GM12878 (cell line): ENCODE results near the gene RETN. TPM values are rescaled to one million over a fixed set of nuclear protein-coding genes. Genes with fewer than 3 reads are reported as not detected.

Experiments used
- ATAC-seq: fragments of 200-7000 bp; cut with Tn5 transposase; 3 replicates; pipeline ENCODE4 v1.9.1; 2020; ENCODE audit warnings: mild to moderate bottlenecking, moderate library complexity
- BruUV-seq: library from RNA; stranded (reverse); fragments of 400-500 nt; replicated peaks from 2 replicates; lab custom pipeline; 2021; lab: Mats Ljungman, UMichigan
- CTCF ChIA-PET: fragments of 300-600 bp; sonication (Branson Sonifier 250); formaldehyde crosslinking; extraction: SDS; loops from one replicate; lab custom pipeline; 2021; ENCODE audit warnings: inconsistent platforms; lab: Yijun Ruan, JAX
- POLR2A ChIA-PET: fragments of 350-600 bp; formaldehyde crosslinking; extraction: SDS; loops from one replicate; lab custom pipeline; 2021; ENCODE audit warnings: inconsistent platforms; lab: Charles Lee
- RAD21 ChIA-PET: fragments of 300-600 bp; sonication (Branson Sonifier 250); formaldehyde crosslinking; loops from one replicate; lab custom pipeline; 2023; ENCODE audit warnings: antibody characterized with exemption; ENCODE audit not compliant: unreplicated experiment; lab: Charles Lee
- SMC1A ChIA-PET: fragments of 300-600 bp; sonication (Branson Sonifier 250); formaldehyde crosslinking; loops from one replicate; lab custom pipeline; 2023; ENCODE audit not compliant: unreplicated experiment, uncharacterized antibody; lab: Charles Lee
- DNase-seq: peaks from one replicate; pipeline ENCODE4 v3.0.0-alpha.2; 2011; ENCODE audit warnings: low read depth, low spot score
- FAIRE-seq: peaks from 3 replicates; lab custom pipeline; 2011; peaks lifted over from hg19 to GRCh38; lab: Jason Lieb, UNC
- H2AFZ ChIP-seq: 2 replicates; pipeline ENCODE4 v1.6.0; 2011; ENCODE audit warnings: low read depth, low read length, control low read depth; ENCODE audit not compliant: control insufficient read depth
- H3K27ac ChIP-seq: 2 replicates; pipeline ENCODE4 v1.5.1; 2011; ENCODE audit warnings: control low read depth; ENCODE audit not compliant: control insufficient read depth, insufficient read depth
- H3K27me3 ChIP-seq, 2 experiments: replicated peaks in 1 of 2; 2 replicates each; pipeline versions ENCODE4 v1.6.0 to v1.6.1; 2011; ENCODE audit warnings: low read length in 1 of 2; ENCODE audit not compliant: control insufficient read depth in 2 of 2, insufficient read depth in 2 of 2
- H3K36me3 ChIP-seq, 2 experiments: 2 replicates each; pipeline ENCODE4 v1.5.1; 2011; ENCODE audit warnings: low read length in 1 of 2; ENCODE audit not compliant: control insufficient read depth in 2 of 2, insufficient read depth in 2 of 2
- H3K4me1 ChIP-seq: 2 replicates; pipeline ENCODE4 v1.6.1; 2011; ENCODE audit warnings: mild to moderate bottlenecking, low read length, moderate library complexity, mixed read lengths; ENCODE audit not compliant: control insufficient read depth, insufficient read depth
- H3K4me2 ChIP-seq: 2 replicates; pipeline ENCODE4 v1.6.0; 2011; ENCODE audit warnings: control low read depth; ENCODE audit not compliant: control insufficient read depth, insufficient read depth
- H3K4me3 ChIP-seq: fragments of 200-600 bp; sonication (generic); 2 replicates; pipeline ENCODE4 v1.5.1; 2016
- H3K79me2 ChIP-seq: 2 replicates; pipeline ENCODE4 v1.6.0; 2011; ENCODE audit warnings: low read length; ENCODE audit not compliant: control insufficient read depth, insufficient read depth
- H3K9ac ChIP-seq: 2 replicates; pipeline ENCODE4 v1.8.0; 2011; ENCODE audit warnings: low read length, control low read depth, mixed read lengths; ENCODE audit not compliant: control insufficient read depth, insufficient read depth
- H3K9me3 ChIP-seq: replicated peaks from 3 replicates; pipeline ENCODE4 v1.5.1; 2011; ENCODE audit warnings: mild to moderate bottlenecking, low read length; ENCODE audit not compliant: control insufficient read depth, insufficient read depth
- H4K20me1 ChIP-seq: 2 replicates; pipeline ENCODE4 v1.6.0; 2011; ENCODE audit not compliant: control insufficient read depth, insufficient read depth
- ATF2 ChIP-seq: IDR thresholded peaks from 2 replicates; pipeline ENCODE4 v1.6.1; 2012; ENCODE audit warnings: low read length, inconsistent platforms
- BHLHE40 ChIP-seq, 2 experiments: fragments of 450-650 bp in 1 of 2; IDR thresholded peaks; 2 replicates each; pipeline ENCODE4 v1.6.1; 2011 to 2017; ENCODE audit warnings: low read depth in 2 of 2, borderline replicate concordance in 1 of 2, improper control_type of control experiment in 1 of 2, low read length in 1 of 2, mild to moderate bottlenecking in 1 of 2
- CBFB ChIP-seq: IDR thresholded peaks from 2 replicates; pipeline ENCODE4 v1.6.1; 2016; ENCODE audit warnings: antibody characterized with exemption, low read depth
- CEBPB ChIP-seq, 2 experiments: fragments of 150-350 bp in 1 of 2; IDR thresholded peaks; 2 replicates each; pipeline ENCODE4 v1.6.1; 2012 to 2014; ENCODE audit warnings: low read depth in 2 of 2, low read length in 2 of 2, borderline replicate concordance in 1 of 2, inconsistent platforms in 1 of 2
- CHD1 ChIP-seq: IDR thresholded peaks from 2 replicates; pipeline ENCODE4 v1.6.1; 2012; ENCODE audit warnings: low read depth, low read length, improper control_type of control experiment
- CREM ChIP-seq: IDR thresholded peaks from 2 replicates; pipeline ENCODE4 v1.6.1; 2014; ENCODE audit warnings: antibody characterized with exemption, low read depth
- DPF2 ChIP-seq: fragments of 450-650 bp; IDR thresholded peaks from 2 replicates; pipeline ENCODE4 v1.6.1; 2017; ENCODE audit warnings: mild to moderate bottlenecking
- E2F4 ChIP-seq: IDR thresholded peaks from 2 replicates; pipeline ENCODE4 v1.6.1; 2012; ENCODE audit warnings: low read depth, low read length, improper control_type of control experiment
- EZH2 ChIP-seq: IDR thresholded peaks from 2 replicates; pipeline ENCODE4 v1.6.1; 2012; ENCODE audit warnings: low read depth, mild to moderate bottlenecking, control low read depth, inconsistent platforms, low read length, borderline replicate concordance; ENCODE audit not compliant: control insufficient read depth
- JUNB ChIP-seq: IDR thresholded peaks from 2 replicates; pipeline ENCODE4 v1.6.1; 2016; ENCODE audit warnings: antibody characterized with exemption, mild to moderate bottlenecking
- KAT2A ChIP-seq: conservative IDR thresholded peaks from 2 replicates; pipeline ENCODE4 v1.6.1; 2011; ENCODE audit warnings: low read depth, low read length; ENCODE audit not compliant: control insufficient read depth
- LARP7 ChIP-seq: fragments of 450-650 bp; IDR thresholded peaks from 2 replicates; pipeline ENCODE4 v1.6.1; 2017; ENCODE audit warnings: mild to moderate bottlenecking
- MEF2B ChIP-seq: fragments of 450-650 bp; IDR thresholded peaks from 2 replicates; pipeline ENCODE4 v1.6.1; 2018; ENCODE audit warnings: mild to moderate bottlenecking, moderate library complexity; ENCODE audit not compliant: partially characterized antibody, poor library complexity, severe bottlenecking
- MYB ChIP-seq: fragments of 150-350 bp; IDR thresholded peaks from 2 replicates; pipeline ENCODE4 v1.6.1; 2014; ENCODE audit warnings: mild to moderate bottlenecking, low read depth, low read length, borderline replicate concordance
- PAX8 ChIP-seq: fragments of 450-650 bp; IDR thresholded peaks from 2 replicates; pipeline ENCODE4 v1.6.1; 2017; ENCODE audit warnings: mild to moderate bottlenecking, moderate library complexity
- RAD51 ChIP-seq: fragments of 450-650 bp; IDR thresholded peaks from 2 replicates; pipeline ENCODE4 v1.6.1; 2016; ENCODE audit warnings: moderate library complexity, mild to moderate bottlenecking, inconsistent platforms
- RB1 ChIP-seq: fragments of 450-650 bp; formaldehyde crosslinking; IDR thresholded peaks from 2 replicates; pipeline ENCODE4 v1.6.1; 2017; ENCODE audit warnings: mild to moderate bottlenecking, borderline replicate concordance
- RBBP5 ChIP-seq: fragments of 200-600 bp; sonication (generic); conservative IDR thresholded peaks from 2 replicates; pipeline ENCODE4 v1.6.1; 2016
- SIX5 ChIP-seq: IDR thresholded peaks from 2 replicates; pipeline ENCODE4 v1.6.1; 2011; ENCODE audit warnings: mild to moderate bottlenecking, low read depth, low read length, moderate library complexity; ENCODE audit not compliant: severe bottlenecking
- SMAD1 ChIP-seq: fragments of 450-650 bp; IDR thresholded peaks from 2 replicates; pipeline ENCODE4 v1.6.1; 2018; ENCODE audit warnings: mild to moderate bottlenecking, low read depth; ENCODE audit not compliant: partially characterized antibody
- STAT1 ChIP-seq: fragments of 450-650 bp; conservative IDR thresholded peaks from 2 replicates; pipeline ENCODE4 v1.6.1; 2014; ENCODE audit warnings: antibody characterized with exemption, mild to moderate bottlenecking
- TARDBP ChIP-seq: IDR thresholded peaks from 2 replicates; pipeline ENCODE4 v1.6.1; 2016; ENCODE audit warnings: borderline replicate concordance
- USF1 ChIP-seq: IDR thresholded peaks from 2 replicates; pipeline ENCODE4 v1.6.1; 2011; ENCODE audit warnings: borderline replicate concordance, low read depth, mild to moderate bottlenecking, moderate library complexity, mixed read lengths, low read length; ENCODE audit not compliant: insufficient read depth; ENCODE audit errors: extremely low read length
- ZZZ3 ChIP-seq: IDR thresholded peaks from 2 replicates; pipeline ENCODE4 v1.6.1; 2011; ENCODE audit warnings: low read depth; ENCODE audit not compliant: control insufficient read depth, insufficient read length
- WGBS: methylation state at CpG from one replicate; pipeline ENCODE4 v1.1.6; 2016; ENCODE audit warnings: low lambda C conversion rate; ENCODE audit not compliant: insufficient replicate concordance, insufficient coverage; ENCODE audit errors: missing lambda C conversion rate; 5-methylcytosine and 5-hydroxymethylcytosine counted together
- in situ Hi-C: fragments of 300-500 bp; cut with MboI; formaldehyde crosslinking; loops from 9 replicates; pipeline ENCODE4 v1.14.3; 2018; ENCODE audit warnings: mixed read lengths
- intact Hi-C: fragments of 100-400 bp; cut with micrococcal nuclease; formaldehyde crosslinking; loops from one replicate; pipeline ENCODE4 v1.14.2; 2022; ENCODE audit not compliant: unreplicated experiment
- polyA plus RNA-seq, 11 experiments: library from polyadenylated mRNA; depleted of rRNA in 4 of 11; unstranded in 6 of 11; stranded (reverse) in 5 of 11; fragments of >200 nt; fragmentation: Nextera tagmentation in 4 of 11; fragmentation: Illumina TruSeq in 1 of 11; extraction: Ambion mirVana in 4 of 11; extraction: Trizol in 1 of 11; gene quantifications; 1 replicate in 1 of 11; 2 replicates in 10 of 11; pipeline versions ENCODE4 v1.2.1 to v1.2.3, GENCODE V29; 2011 to 2016; ENCODE audit warnings: inconsistent platforms in 2 of 11, missing spikeins in 2 of 11, low read depth in 1 of 11
- total RNA-seq, 4 experiments: library from RNA; depleted of rRNA in 3 of 4; stranded (reverse); fragments of >200 nt in 3 of 4; fragmentation: Illumina TruSeq in 1 of 4; extraction: Trizol in 1 of 4; gene quantifications; 2 replicates each; pipeline versions ENCODE4 v1.2.1 to v1.2.3, GENCODE V29; 2013 to 2021

RETN gene
- total and polyA plus RNA-seq, 10 of the 15 experiments (the other 5 are each of a cell fraction or from before 2014, with no cell fraction given), result 0.26 TPM; not detected in 9

GRCh38 chr19:7663706-7664105 lies 5.1 kb upstream of the RETN start (continued):
- TF ChIP-seq RBBP5 (no peak), CBFB (no peak), JUNB (no peak), TARDBP (no peak), BHLHE40 (IDR thresholded peaks at IDR 0.05; ENCODE audit: borderline replicate concordance in 1 of 2, low read depth in 2 of 2, low read length in 1 of 2) (no peak), CREM (no peak), CEBPB (IDR thresholded peaks at IDR 0.05; ENCODE audit: borderline replicate concordance in 1 of 2, low read depth in 2 of 2, low read length in 2 of 2) (no peak), KAT2A (no peak), SMAD1 (no peak), PAX8 (no peak)
- TF ChIP-seq, all 136 proteins: peak for 0

- H2AFZ ChIP-seq, result no peak overlapping the region
- ChIA-PET RAD21 (no interaction called here), SMC1A (no interaction called here), CTCF (interaction anchor here (1.1 kb wide), 1 partner anchor 97 kb away, joined by 3 read pairs; no protein-coding TSS in a partner anchor), POLR2A (no interaction called here)
- intact Hi-C loops, result no loop called here
- FAIRE-seq (no peak), ATAC-seq (no peak), DNase-seq (no peak)
- H3K79me2 ChIP-seq, result no peaks in the 10 kb centered on the region
- H3K9me3 ChIP-seq, result no peaks in the 10 kb centered on the region
- H3K27ac ChIP-seq, result no peak overlapping the region
- 0 out of 4 replicates have a peak, but pooled peaks cover 0 to 1% of the 10 kb centered on the region in 2 experiments for H3K27me3 ChIP-seq
- no peaks in the 10 kb centered on the region for H4K20me1 ChIP-seq
- H3K4me3 ChIP-seq, result no peak overlapping the region
- in situ Hi-C loops, result no loop called here
- no TSS peak for BruUV-seq
- no peaks in the 10 kb centered on the region for H3K36me3 ChIP-seq
- H3K9ac ChIP-seq, result no peak overlapping the region
- WGBS, result 48% methylated on average over 4 of the region's 4 CpGs
- no peaks in the 10 kb centered on the region for H3K4me1 ChIP-seq
- H3K4me2 ChIP-seq, result no peak overlapping the region
- no peak for TF ChIP-seq CBFB
- TF ChIP-seq DPF2, result no peak
- TF ChIP-seq ATF2, result no peak
- no peak for TF ChIP-seq LARP7
- TF ChIP-seq E2F4, result no peak
- no peak for TF ChIP-seq STAT1
- no peak for TF ChIP-seq SIX5
- no peak for TF ChIP-seq RB1
- no peak for TF ChIP-seq MEF2B
- no peak for TF ChIP-seq ZZZ3
- no peak for TF ChIP-seq CHD1
- no peak for TF ChIP-seq EZH2
- TF ChIP-seq MYB, result no peak
- no peak for TF ChIP-seq RAD51
- no peak for TF ChIP-seq USF1
These were observed 3.8 kb upstream of the RETN start for GRCh38 chr19:7665076-7665475.
